Measurements from ENCODE around the gene HORMAD1.
"Not testable (repeated sequence)": the region's sequence is repeated elsewhere in the genome, so short reads cannot be mapped to it uniquely, and the experiment has no call there.

Gene HORMAD1, protein sequence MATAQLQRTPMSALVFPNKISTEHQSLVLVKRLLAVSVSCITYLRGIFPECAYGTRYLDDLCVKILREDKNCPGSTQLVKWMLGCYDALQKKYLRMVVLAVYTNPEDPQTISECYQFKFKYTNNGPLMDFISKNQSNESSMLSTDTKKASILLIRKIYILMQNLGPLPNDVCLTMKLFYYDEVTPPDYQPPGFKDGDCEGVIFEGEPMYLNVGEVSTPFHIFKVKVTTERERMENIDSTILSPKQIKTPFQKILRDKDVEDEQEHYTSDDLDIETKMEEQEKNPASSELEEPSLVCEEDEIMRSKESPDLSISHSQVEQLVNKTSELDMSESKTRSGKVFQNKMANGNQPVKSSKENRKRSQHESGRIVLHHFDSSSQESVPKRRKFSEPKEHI

DNA sequence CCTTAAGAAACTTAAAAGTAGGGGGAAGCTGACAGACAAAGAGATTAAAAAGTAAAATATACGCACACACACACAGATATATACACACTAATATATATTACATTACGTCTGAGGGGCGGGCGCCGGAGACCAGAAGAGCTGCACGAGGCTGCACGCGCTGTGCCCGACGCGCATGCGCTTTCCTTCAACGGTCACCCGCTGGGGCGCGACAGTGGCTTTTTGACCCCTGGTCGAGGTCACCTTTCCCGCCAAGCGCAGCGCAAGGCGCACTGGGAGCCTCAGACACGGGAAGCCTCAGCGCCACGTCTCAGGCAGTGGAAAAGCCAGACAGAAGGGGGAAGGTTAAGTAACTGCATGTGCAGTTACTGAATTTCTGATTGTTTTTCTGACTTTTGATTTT lies at the start of gene HORMAD1:
TSS of gene HORMAD1 (minus strand) at position 193 of the 400 bp plus-strand sequence. CDS start 1,390 bp downstream, outside the sequence.
- no peak for DNase-seq (ENCODE audit: extremely low read depth, low read depth)
- TF ChIP-seq, protein P1, sequence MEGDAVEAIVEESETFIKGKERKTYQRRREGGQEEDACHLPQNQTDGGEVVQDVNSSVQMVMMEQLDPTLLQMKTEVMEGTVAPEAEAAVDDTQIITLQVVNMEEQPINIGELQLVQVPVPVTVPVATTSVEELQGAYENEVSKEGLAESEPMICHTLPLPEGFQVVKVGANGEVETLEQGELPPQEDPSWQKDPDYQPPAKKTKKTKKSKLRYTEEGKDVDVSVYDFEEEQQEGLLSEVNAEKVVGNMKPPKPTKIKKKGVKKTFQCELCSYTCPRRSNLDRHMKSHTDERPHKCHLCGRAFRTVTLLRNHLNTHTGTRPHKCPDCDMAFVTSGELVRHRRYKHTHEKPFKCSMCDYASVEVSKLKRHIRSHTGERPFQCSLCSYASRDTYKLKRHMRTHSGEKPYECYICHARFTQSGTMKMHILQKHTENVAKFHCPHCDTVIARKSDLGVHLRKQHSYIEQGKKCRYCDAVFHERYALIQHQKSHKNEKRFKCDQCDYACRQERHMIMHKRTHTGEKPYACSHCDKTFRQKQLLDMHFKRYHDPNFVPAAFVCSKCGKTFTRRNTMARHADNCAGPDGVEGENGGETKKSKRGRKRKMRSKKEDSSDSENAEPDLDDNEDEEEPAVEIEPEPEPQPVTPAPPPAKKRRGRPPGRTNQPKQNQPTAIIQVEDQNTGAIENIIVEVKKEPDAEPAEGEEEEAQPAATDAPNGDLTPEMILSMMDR (IDR thresholded peaks at IDR 0.05; ENCODE audit: low read depth, low read length, missing control alignments): no peak
- no peak within 1 kb of the TSS for H3K4me3 ChIP-seq (replicated peaks; ENCODE audit: low read depth, low read length)

DNA sequence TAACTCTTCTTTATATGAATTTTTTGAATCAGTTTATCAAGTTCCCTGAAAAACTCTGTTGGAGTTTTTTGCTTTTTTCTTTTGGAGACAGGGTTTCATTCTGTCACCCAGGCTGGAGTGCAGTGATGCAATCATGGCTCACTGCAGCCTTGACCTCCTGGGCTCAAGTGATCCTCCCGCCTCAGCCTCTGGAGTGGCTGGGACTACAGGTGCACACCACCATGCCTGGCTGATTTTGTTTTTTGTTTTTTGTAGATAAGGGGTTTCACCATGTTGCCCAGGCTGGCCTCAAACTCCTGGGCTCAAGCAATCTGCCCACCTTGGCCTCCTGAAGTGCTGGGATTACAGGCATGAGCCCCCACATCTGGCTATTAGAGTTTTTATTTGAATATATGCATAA lies 47.0 kb upstream of the HORMAD1 start:
- not testable (repeated sequence) for DNase-seq (ENCODE audit: extremely low read depth, low read depth); H3K4me3 ChIP-seq (replicated peaks; ENCODE audit: low read depth, low read length)

DNA sequence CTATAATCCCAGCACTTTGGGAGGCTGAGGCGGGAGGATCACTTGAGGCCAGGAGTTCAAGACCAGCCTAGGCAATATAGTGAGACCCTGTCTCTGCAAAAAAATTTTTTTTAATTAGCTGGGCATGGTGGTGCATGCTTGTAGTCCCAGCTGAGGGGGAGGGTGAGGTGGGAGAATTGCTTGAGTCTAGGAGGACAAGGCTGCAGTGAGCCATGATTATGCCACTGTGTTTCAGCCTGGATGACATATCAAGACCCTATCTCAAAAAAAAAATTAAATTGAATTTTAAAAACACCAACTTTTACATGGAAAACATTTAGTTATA lies 45.2 kb upstream of the HORMAD1 start:
- DNase-seq (ENCODE audit: extremely low read depth, low read depth): not testable (repeated sequence)
- H3K4me3 ChIP-seq (replicated peaks; ENCODE audit: low read depth, low read length): peak overlapping the region; percentile 2; the same call in 1 of the 2 replicates

DNA sequence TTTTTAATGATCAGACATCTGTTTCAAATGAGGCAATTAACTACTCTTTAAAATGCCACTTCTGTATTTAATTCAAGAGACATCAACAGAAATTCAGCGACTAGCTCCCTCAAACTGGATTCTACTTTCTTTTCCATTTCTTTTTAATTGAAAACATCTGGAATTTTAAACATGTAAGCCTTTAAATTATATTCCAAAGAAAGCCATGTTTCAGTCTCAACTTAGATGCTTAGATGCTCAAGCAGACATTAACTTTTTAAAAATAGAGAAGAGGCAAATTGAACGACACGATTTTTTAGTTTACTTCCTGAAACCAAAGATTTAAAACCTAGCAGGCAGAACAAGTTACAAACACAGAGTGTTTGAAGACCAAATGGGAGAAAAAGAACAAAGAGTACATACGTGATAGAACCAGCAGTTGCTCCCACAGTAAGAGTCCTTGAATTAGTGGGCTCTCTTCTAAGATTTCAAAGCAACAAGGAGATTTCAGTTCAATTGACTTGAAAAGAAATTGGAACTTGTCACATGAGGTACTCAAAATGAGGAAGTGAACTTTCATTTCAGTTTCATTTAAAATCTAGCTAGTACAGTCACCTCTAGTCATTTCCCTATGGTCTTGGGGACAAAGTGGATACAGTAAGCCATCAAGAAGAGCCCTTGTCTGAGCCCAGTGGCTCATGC lies 44.7 kb upstream of the HORMAD1 start, which contains the start of gene CTSS:
TSS of gene CTSS (minus strand) at position 483 of the 681 bp plus-strand sequence. CDS start 1,015 bp downstream, outside the sequence.
- TF ChIP-seq, protein P1 (IDR thresholded peaks at IDR 0.05; ENCODE audit: low read depth, low read length, missing control alignments): no peak
- H3K4me3 ChIP-seq (replicated peaks; ENCODE audit: low read depth, low read length): peak within 1 kb of the TSS; percentile 2; the same call in 1 of the 2 replicates
- DNase-seq (ENCODE audit: extremely low read depth, low read depth): peak; percentile 25

DNA sequence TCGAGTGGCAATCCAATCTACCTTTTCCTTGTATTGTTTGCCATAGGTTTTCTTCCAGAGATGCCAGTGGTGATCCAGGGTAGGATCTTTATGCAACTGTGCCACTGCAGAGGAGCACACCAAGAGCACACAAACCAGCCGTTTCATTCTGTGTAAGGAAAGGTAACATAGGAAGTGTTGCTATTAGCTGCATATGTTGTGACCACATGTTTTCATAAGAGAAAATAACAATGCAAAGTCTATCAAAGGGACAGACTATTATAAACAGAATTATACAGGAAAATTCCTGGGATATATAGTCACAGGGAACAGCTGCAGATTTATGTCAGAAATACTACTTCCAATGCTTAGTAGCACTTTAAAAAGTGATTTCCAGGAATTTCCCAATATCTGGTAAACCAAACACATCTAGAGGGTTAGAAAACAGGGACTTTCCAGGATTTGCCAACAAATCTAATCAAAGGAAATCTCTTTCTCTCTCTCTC lies 44.0 kb upstream of the HORMAD1 start:
- H3K4me3 ChIP-seq (replicated peaks; ENCODE audit: low read depth, low read length): no peak overlapping the region
- TF ChIP-seq, protein P1 (IDR thresholded peaks at IDR 0.05; ENCODE audit: low read depth, low read length, missing control alignments): no peak
- peak; percentile 73 for DNase-seq (ENCODE audit: extremely low read depth, low read depth)

DNA sequence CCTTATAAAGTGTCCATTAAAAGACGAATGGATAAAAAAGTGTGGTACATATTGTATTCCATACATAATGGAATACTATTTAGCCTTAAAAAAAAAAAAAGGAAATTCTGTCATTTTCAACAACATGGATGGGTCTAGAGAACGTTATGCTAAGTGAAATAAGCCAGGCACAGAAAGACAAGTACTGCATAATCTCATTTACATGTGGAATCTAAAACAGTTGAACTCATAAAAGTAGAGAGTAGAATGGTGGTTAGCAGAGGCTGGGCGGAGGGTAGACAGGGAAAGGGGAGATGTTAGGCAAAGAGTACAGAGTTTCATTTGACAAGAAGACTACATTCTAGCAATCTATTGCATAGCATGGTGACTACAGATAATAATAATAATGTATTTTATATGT lies 42.3 kb upstream of the HORMAD1 start:
- TF ChIP-seq, protein P1 (IDR thresholded peaks at IDR 0.05; ENCODE audit: low read depth, low read length, missing control alignments): no peak
- H3K4me3 ChIP-seq (replicated peaks; ENCODE audit: low read depth, low read length): no peak overlapping the region
- DNase-seq (ENCODE audit: extremely low read depth, low read depth): no peak

DNA sequence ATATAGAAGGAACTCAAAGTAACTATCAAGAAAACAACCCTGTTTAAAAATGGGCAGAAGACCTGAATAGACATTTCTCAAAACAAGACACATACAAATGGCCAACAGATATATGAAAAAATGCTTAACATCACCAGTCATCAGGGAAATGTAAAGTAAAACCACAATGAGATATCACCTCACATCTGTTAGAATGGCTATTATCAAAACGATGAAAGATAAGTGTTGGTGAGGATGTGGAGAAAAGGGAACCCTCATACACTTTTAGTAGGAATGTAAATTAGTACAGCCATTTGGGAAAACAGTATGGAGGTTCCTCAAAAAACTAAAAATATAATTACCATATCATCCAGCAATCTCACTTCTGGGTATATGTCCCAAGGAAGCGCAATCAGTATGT lies 41.9 kb upstream of the HORMAD1 start:
- H3K4me3 ChIP-seq (replicated peaks; ENCODE audit: low read depth, low read length): no peak overlapping the region
- no peak for DNase-seq (ENCODE audit: extremely low read depth, low read depth)
- TF ChIP-seq, protein P1 (IDR thresholded peaks at IDR 0.05; ENCODE audit: low read depth, low read length, missing control alignments): no peak
